GM12874 (cell line): Measurements from ENCODE around the gene TPSAB1.

Experiments used
- CTCF ChIP-seq: IDR thresholded peaks from 2 replicates; pipeline ENCODE4 v1.5.1; 2011; ENCODE audit warnings: low read depth, mild to moderate bottlenecking, control low read depth, low read length, moderate library complexity; ENCODE audit not compliant: insufficient read depth

TPSAB1 gene

GRCh38 chr16:1218061-1218929 lies 22.2 kb upstream of the TPSAB1 start:
- no peak for TF ChIP-seq CTCF

- no peak for TF ChIP-seq CTCF
Measured at GRCh38 chr16:1218930-1219611, 21.4 kb upstream of the TPSAB1 start.

GRCh38 chr16:1220098-1220728 lies 20.3 kb upstream of the TPSAB1 start:
- no peak for TF ChIP-seq CTCF

GRCh38 chr16:1220841-1221627 lies 19.5 kb upstream of the TPSAB1 start:
- TF ChIP-seq CTCF = no peak

- no peak for TF ChIP-seq CTCF
Measured at GRCh38 chr16:1221628-1222552, 18.6 kb upstream of the TPSAB1 start.

GRCh38 chr16:1222553-1223354 lies 17.8 kb upstream of the TPSAB1 start:
- TF ChIP-seq CTCF = no peak
